LHCN-M2 (cell line): ENCODE data around the gene OLFM2. TPM values are rescaled to one million over a fixed set of nuclear protein-coding genes. Genes with fewer than 3 reads are reported as not detected.
A peak's percentile ranks its signal among the peaks of the same experiment; 100 is the strongest.

ENCODE experiments used
- DNase-seq: peaks from one replicate; pipeline ENCODE4 v3.0.0-alpha.2; 2012; ENCODE audit warnings: low read depth
- total RNA-seq: library from RNA; depleted of rRNA; stranded (reverse); fragments of >200 nt; gene quantifications from 2 replicates; pipeline ENCODE4 v1.2.3, GENCODE V29; 2014

The OLFM2 gene
- total RNA-seq, 1 experiment from 2014 or later = not detected

DNA sequence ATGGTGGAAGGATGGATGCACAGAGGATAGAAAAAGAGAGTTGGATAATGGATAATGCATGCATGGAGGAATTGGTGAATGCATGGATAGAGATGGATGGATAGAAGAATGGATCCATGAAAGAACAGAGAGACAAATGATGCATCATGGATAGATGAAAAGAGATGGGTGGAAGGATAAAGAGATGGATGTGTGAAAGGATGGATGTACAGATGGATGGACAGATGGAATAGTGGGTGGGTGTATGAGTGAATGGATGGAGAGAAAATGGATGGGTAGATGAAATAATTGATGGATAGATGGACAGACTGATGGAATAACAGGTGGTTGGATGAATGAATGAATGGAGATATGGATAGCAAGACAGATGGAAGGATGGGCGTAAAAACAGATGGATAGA is 25.7 kb downstream of the OLFM2 start:
- DNase-seq = no peak

DNA sequence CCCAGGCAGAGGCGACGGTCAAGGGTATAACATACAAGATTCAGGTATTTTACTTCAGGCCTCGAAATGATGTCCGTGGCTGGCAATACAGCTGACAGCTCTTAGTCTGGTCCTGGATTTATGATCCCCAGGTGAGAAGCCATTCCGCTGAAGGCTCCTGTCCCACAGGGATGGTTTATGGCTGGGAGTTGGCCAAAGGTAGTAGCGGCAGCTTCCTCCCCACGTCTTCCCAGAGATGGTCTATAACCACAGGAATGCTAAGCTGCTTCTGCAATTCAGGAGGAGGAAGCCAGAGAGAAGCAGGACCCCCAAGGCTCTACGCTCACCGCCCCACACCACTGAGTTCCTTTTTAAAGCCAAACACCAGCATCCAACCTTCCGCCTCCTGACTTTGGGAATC is 27.1 kb downstream of the OLFM2 start:
- no peak for DNase-seq

DNA sequence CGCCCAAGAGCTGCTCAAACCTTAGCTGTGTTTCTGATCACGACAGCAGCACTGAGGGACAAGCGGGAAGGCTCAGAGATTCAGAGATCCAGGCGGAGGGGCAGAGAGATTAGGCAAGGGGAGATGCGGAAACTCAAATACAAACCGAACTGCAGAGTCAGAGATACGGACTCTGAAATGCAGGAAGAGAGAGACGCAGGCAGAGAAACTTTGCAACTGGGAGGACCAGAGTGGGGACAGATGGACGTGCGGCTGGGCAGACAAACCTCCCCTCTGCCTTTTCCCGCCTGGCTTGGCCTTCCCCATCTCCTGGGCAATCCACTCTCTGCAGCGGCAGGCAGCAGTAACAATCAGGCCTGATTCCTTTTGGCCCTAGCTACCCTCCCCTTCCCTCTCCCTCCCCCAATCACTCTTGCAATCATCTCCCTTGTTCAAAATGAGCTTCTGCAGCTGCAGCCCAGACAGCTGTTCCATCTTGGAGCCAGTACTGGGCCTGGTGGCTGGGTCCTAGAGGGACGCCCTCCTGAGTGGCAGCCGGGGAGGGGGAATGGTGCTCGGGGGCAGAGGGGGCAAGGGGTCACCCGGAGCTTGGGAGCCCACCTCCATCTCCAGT is 29.7 kb downstream of the OLFM2 start:
- DNase-seq = peak; percentile 31

DNA sequence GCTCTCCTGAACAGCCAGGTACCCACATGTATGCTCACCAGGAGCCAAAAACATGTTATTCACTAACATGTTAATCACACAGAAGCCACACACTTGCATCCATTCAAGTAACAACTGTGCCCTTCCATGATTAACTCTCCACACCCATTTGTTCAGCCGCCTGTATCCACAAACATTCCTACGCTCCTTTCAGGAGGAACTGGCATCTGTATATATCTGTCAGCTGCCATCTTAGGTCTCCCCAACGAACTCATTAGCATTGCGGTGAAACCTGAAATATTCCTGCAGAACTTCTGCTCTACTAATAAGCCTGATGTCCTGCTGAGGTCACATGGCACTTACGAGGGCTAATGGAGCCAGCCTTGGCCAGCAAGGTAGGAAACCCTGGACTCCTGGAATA is 33.0 kb downstream of the OLFM2 start:
- no peak for DNase-seq

DNA sequence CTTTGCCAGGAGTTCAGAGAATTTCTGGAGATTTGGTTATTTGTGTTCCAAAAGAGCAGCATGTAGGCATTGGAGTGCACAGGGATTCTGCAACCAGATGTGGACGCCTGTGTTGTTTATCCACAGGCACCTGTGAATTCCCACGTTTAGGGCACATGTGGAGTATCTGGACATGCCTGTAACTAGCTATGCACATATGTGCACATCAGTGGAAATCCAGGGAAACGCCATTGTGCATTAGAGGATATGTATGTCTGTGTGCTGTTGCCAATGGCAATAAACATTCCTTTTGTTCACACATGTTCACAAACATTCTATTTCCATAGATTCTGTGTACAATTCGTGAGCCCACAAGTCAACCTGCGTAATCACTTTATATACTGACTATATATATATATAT is 34.7 kb downstream of the OLFM2 start:
- DNase-seq = no peak

DNA sequence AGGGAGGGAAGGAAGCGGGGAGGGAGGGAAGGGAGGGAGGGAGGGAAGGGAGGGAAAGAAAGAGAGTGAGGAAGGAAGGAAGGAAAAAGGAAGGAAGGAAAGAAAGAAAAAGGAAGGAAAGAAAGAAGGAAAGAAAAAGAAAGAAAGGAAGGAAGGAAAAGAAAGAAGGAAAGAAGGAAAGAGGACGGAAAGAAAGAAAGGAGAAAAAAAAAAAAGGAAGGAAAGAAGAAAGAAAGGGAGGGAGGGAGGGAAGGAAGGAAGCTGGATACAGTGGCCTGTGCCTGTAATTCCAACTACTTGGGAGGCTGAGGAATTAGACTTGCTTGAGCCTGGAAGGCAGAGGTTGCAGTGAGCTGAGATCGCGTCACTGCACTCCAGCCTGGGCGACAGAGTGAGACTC is 35.3 kb downstream of the OLFM2 start:
- DNase-seq = no peak

DNA sequence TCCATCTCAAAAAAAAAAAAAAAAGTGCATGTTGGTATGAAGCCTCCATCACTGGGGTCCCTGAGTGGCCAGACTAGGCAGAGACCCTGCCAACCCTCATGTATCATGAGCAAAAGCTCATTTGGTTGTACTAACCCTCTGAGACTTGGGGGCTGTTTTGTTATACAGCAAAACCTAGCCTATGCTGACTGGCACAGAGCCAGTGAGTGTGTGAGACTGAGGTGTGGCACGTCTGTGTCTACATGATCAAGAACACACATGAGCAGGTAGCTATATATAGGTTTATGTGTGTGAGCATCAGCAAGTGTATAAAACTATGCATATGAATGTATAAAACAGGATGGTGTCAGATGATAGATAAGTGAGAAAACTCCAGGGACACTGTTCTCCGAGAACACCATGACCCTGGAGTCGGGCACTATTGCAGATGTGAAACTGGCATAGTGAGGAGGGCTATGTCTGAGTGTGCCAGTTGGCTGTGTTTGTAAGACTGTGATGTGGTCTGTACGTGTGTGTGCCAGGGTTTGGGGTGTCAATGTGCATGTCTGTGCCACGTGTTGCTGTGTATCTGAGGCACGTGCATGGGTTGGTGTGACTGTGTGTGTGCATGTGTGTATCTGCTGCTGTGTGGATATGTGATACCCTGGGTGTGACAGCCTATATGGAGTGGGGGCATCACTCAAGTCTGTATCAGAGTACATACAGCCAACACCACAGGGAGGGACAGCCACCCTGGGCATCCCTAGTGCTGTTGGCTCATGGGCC is 44.5 kb downstream of the OLFM2 start:
- DNase-seq = no peak

DNA sequence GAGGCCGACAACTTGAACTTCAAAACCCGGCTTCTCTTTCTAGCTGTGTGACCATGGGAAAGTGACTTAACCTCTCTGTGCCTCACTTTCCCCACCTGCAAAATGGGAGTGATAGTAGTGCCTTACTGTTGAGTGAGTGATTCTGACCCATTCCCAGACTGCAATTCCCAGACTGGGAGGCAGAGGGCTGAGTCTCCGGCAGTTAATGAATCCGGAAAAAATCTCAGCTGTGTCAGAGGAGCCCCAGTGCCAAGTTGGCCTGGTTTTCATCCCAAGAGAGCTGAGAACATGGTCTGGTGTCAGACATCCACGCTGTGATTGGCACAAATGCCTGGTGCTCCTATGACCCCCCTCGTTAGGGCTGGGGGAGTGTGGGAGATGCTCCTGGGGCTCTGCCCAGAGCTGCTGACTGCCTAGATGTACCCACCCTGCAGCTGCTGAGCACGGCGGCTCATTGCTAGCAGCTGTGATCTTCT is 51.2 kb downstream of the OLFM2 start:
- peak; percentile 61 for DNase-seq

DNA sequence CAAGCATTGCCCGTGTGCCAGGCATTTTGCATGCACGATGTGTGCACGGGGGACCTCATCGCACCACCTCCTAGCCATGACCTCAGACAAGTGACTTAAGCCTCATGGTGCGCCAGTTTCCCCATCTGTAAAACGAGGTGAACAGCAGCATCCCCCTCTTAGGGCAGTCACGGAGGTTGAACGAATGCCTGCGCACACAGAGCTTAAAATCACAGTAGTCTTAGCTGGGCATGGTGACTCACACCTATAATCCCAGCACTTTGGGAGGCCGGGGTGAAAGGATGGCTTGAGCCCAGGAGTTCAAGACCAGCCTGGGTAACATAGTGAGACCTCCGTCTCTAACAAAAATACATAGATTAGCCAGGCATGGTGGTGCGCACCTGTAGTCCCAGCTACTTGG is 52.6 kb downstream of the OLFM2 start:
- DNase-seq = no peak

DNA sequence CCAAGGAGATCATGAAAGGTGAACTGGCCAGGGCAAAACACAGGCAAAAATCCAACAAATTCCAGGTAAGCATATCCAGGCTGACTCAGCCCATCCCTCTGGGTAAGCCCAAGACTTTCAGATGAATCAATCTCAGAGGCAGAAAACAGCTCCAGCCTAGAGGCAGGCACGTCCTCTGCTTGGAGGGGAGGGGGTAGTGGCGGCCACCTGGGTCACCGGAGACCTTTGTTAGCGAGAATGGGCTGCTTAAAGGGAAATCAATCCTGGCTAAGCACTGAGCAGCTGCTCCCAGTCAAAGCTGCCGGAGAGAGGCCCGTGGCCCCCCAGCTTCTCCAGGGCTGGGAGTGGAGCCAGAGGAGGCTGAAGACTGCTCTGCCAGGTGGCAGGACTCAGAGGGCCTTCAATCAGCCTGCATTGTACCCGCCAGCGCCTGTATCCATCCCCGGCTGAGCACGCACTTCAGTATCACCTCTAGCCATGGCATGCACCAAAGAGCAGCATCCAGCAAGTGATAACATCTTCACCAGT is 53.0 kb downstream of the OLFM2 start:
- no peak for DNase-seq

DNA sequence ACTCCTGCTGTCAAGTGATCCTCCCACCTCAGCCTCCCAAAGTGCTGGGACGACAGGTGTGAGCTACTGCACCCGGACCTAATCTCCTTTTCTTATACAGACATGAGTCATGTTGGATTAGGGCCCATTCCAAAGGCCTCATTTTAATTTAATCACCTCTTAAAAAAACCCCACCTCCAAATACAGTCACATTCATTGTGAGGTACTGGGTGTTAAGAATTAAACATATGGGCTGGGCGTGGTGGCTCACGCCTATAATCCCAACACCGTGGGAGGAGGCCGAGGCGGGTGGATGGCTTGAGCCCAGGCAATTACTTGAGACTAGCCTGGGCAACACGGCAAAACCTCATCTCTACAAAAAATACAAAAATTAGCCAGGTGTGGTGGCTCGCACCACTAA is 54.6 kb downstream of the OLFM2 start:
- DNase-seq = no peak

DNA sequence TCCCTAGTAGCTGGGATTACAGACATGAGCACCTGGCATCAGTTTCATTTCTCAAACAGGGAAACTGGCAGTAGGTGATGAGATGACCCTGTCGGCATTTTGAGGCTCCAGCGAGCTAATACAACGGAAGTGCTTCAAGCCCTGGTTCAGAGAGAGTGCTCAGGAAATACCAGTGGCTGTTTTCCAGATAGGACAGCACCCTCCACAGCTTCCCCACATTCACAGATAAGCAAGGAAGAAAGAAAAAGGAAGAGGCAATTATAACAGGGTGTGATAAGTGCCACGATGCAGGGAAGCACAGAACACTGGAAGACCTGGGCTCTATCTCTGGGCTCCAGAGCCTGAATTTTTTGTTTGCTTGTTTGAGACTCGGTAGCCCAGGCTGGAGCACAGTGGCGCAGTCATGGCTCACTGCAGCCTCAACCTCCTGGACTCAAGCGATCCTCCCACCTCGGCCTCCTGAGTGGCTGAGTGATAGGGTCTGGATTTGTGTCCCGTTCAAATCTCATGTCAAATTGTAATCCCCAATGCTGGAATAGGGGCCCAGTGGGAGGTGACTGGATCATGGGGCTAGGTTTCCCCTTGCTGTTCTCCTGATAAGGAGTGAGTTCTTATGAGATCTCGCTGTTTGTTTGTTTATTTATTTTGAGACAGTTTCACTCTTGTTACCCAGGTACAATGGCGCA is 57.7 kb downstream of the OLFM2 start:
- DNase-seq = no peak

DNA sequence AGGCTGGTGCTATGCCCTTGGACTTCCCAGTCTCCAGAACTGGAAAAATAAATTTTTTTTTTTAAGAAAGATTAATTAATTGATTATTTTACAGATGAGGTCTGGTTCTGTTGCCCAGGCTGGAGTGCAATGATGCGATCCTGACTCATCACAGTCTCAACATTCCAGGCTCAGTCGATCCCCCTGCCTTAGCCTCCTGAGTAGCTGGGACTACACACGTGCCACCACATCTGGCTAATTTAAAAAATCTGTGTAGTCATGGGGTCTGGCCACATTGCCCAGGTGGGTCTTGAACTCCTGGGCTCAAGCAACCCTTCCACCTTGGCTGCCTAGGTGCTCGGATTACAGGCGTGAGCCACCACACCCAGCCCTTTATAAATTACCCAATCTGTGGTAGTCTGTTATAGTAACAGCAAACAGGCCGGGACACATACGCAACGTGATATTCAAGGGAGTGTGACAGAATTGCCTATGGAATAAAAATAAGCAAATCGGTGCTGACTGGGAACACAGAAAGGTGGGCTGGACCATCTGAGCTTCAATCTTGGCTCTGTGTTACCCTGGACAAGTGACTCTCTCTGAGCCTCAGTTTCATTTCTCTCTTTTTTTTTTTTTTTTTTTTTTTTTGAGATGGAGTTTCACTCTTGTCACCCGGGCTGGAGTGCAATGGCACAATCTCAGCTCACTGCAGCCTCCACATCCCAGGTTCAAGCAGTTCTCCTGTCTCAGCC is 58.4 kb downstream of the OLFM2 start:
- peak; percentile 23 for DNase-seq

DNA sequence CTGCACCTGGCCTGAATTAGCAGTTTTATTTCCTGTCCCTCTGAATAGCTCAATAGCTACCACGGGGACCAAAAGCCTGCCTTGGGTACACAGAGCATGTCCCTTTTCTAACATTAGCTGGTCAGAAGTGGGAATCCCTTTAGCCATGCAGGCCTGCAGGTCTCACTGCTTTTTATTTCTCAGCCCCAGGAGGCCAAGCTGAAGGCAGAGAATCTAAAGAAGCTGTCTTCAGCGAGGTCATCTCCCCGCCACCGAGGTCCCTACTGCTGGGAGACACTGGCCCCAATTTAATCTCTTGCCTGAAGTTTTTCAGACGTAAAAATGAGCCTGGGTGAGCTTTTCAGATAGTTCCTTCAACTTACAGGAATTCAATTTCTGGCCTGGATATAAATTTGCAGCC is 60.5 kb downstream of the OLFM2 start:
- DNase-seq = no peak

DNA sequence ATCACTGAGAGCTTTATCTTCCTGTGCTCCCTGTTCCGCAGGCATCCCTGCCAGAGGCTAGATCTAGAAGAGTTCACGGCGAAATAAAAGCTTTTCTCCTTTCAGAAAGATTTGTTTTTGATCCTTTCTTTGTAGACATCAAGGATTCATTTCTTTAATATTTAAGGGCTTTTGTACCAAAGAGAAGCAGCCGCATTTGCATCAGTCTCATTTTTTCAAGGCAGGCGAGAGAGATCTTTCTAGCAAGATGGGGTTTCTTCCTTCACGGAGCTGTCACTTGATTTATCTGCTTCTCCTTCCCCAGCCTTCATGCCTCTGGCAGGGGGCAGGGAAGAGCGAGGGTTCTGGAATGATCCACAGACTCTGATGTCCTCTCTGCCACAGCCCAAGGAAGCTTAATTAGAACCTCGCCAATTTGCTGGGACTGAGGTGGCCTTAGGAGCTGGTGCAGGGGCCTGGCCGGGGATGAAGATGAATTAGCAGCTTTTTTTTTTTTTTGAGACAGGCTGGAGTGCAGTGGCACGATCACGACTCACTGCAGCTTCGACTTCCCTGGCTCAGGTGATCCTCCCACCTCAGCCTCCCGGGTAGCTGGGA is 61.2 kb downstream of the OLFM2 start:
- no peak for DNase-seq

DNA sequence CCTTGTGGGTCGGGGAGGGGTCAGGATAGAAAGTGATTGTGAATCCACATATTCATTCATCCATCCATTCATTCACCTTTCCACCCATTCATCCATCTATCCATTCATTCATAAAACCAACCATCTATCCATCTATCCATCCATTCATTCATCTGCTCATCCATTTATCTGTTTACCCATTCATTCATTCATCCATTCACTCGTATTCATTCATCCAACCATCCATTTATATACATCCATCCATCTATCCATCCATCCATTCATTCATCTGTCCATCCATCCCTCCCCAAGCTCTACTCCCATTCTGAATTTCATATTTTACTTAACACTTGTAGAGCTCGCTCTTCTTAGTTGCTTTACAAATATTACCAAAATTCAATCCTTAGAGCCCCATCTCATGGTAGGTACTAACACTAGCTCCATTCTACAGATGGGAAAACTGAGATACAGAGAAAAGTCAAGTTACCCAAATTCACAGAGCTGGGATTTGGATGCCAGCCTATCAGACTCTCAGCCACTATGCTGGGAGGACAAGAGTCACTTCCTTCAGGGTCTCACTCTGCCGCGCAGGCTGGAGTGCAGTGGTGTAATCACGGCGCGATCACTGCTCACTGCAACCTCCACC is 63.6 kb downstream of the OLFM2 start:
- no peak for DNase-seq

DNA sequence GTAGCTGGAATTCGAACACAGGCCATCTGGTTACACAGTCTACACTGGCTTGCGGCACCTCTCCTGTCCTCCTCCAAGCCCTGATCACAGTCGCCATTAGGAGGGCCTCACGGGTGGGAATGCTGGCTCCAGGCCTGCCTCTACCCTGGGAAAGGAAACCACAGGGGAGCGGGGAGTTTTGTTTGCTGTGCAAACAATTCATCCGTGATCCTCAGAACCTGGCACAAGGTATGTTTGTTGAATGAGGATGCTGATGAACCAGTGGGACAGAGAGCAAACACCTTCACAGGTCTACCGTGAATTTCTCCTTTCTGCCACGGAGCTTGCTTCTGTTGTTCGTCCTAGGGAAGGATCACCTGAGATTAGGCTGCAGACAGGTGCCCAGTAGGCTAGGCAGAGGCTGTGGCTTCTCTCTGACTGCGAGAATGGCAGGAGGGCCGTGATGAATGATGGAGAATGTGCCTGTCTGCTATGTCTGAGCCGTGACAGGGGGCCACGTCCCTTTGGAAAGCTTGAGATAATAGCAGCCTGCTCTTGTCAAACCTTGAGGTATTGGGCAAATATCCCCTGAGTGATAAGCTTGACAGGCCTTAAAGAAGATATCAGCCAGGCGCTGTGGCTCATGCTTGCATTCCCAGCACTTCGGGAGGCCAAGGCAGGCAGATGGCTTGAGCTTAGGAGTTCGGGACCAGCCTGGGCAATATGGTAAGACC is 64.5 kb downstream of the OLFM2 start:
- DNase-seq = no peak

DNA sequence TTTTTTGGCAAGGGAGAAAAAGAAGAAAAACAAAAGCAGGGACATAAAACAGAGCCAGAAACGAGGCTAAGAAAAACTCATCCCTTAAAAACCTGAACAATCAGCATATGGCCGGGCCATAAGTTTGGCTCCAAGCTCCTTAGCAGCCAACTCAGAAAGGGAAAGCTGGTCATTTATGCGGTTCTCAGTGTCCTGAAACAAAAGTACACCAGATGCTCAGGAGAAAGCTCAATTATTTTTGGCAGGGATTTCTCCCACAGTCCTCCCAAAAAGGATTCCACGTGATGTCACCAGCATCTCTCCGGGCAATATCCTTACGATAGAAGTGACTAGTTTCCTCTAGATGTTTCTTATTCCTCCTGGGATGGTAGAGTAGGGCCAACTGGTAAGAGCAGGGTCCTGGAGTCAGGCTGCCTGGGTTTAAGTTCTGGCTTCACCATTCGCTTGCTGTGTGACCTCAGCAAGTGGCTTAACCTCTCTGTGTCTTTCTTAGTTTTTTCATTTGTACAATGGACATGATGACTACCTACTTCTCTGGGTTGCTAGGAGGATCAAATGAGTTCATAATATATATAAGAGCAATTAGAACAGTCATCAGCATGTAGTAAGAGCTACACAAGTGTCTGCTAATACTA is 67.2 kb downstream of the OLFM2 start:
- no peak for DNase-seq

DNA sequence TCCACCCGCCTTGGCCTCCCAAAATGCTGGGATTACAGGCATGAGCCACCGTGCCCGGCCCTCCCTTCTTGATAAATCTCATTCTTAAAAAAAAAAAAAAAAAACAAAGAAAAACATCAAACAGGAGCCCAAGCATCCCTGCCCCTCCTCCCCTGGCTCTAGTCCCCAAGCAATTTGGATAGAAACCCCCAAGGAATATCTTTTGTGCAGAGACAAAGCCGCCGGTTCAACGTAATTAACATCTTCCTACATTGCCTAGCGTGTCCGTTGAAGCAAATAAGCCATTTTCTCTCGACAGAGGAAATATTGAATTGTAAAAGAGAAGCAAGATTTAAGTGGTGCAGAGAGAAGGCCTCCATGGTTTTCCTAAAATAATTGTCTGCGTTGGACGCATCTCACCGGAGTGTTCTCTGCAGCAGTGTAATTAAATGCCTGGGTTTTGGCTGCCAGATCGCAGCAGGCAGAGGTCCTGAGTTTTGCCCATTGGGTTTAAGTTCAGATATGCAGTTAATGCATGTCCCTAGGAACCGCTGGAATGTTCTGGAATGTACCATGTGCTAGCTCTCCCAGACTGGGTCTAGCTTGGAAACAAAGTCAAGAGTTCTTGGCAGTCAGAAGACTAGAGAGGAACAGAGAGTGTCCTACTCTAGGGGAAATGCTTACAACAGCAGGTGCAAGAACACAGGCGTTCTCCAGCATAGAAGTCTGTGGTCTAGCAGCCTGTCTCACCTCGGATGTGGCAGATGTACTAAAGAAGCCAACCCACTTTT is 70.4 kb downstream of the OLFM2 start:
- DNase-seq = no peak
